Liver (tissue), 9 donors: Measurements from ENCODE around the gene KCNIP4. TPM values are rescaled to one million over a fixed set of nuclear protein-coding genes. Genes with fewer than 3 reads are reported as not detected.

Experiments
- DNase-seq: peaks from one replicate; pipeline ENCODE4 v3.0.0-alpha.2; 2017; ENCODE audit warnings: low spot score
- H3K27ac ChIP-seq, 2 donors: one replicate each; pipeline ENCODE4 v1.7.0; 2013; ENCODE audit warnings: inconsistent platforms in 2 of 2, low read length in 2 of 2, control low read depth in 1 of 2, low read depth in 1 of 2, mild to moderate bottlenecking in 1 of 2
- H3K27me3 ChIP-seq, 4 donors: one replicate each; pipeline versions ENCODE4 v1.6.1 to v1.7.0; 2013; ENCODE audit warnings: low read length in 3 of 4, inconsistent platforms in 1 of 4, mild to moderate bottlenecking in 1 of 4, moderate library complexity in 1 of 4; ENCODE audit not compliant: control insufficient read depth in 4 of 4, insufficient read depth in 4 of 4
- H3K36me3 ChIP-seq, 4 donors: one replicate each; pipeline versions ENCODE4 v1.6.1 to v1.7.0; 2013; ENCODE audit warnings: low read length in 3 of 4, mild to moderate bottlenecking in 3 of 4, low read depth in 1 of 4, moderate library complexity in 1 of 4; ENCODE audit not compliant: control insufficient read depth in 4 of 4, insufficient read depth in 3 of 4
- H3K4me1 ChIP-seq, 4 donors: one replicate each; pipeline versions ENCODE4 v1.6.1 to v1.7.0; 2013; ENCODE audit warnings: low read length in 3 of 4, mild to moderate bottlenecking in 3 of 4, moderate library complexity in 1 of 4; ENCODE audit not compliant: control insufficient read depth in 4 of 4, insufficient read depth in 4 of 4
- H3K4me3 ChIP-seq, 3 donors: one replicate each; pipeline versions ENCODE4 v1.6.1 to v1.7.0; 2013; ENCODE audit warnings: low read length in 3 of 3, control low read depth in 1 of 3, low read depth in 1 of 3, mild to moderate bottlenecking in 1 of 3
- H3K9ac ChIP-seq, 2 donors: one replicate each; pipeline ENCODE4 v1.7.0; 2013; ENCODE audit warnings: low read length in 2 of 2, mild to moderate bottlenecking in 2 of 2, moderate library complexity in 2 of 2, control low read depth in 1 of 2, low read depth in 1 of 2
- H3K9me3 ChIP-seq, 4 donors: one replicate each; pipeline versions ENCODE4 v1.6.1 to v1.7.0; 2013; ENCODE audit warnings: low read length in 3 of 4; ENCODE audit not compliant: control insufficient read depth in 4 of 4
- CTCF ChIP-seq: fragments of 150-350 bp; IDR thresholded peaks from 2 replicates; pipeline ENCODE4 v1.5.1; 2017; ENCODE audit warnings: improper control_type of control experiment, low read depth, low read length; ENCODE audit not compliant: missing input control
- EGR1 ChIP-seq, 2 donors: IDR thresholded peaks; 2 replicates each; pipeline ENCODE4 v1.6.1; 2016 to 2018; ENCODE audit warnings: antibody characterized with exemption in 2 of 2, low read depth in 2 of 2
- HNF4A ChIP-seq, 2 donors: conservative IDR thresholded peaks; 2 replicates each; pipeline ENCODE4 v1.6.1; 2016; ENCODE audit warnings: antibody characterized with exemption in 2 of 2, mild to moderate bottlenecking in 2 of 2
- HNF4G ChIP-seq: IDR thresholded peaks from 2 replicates; pipeline ENCODE4 v1.6.1; 2016; ENCODE audit warnings: antibody characterized with exemption
- NR2F2 ChIP-seq: IDR thresholded peaks from 2 replicates; pipeline ENCODE4 v1.6.1; 2016; ENCODE audit warnings: antibody characterized with exemption
- RAD21 ChIP-seq, 2 donors: IDR thresholded peaks; 2 replicates each; pipeline ENCODE4 v1.6.1; 2016; ENCODE audit warnings: antibody characterized with exemption in 2 of 2, mild to moderate bottlenecking in 2 of 2
- RXRA ChIP-seq, 2 donors: IDR thresholded peaks; 2 replicates each; pipeline ENCODE4 v1.6.1; 2017 to 2018; ENCODE audit warnings: antibody characterized with exemption in 2 of 2, mild to moderate bottlenecking in 1 of 2
- SP1 ChIP-seq: IDR thresholded peaks from 2 replicates; pipeline ENCODE4 v1.6.1; 2018; ENCODE audit warnings: antibody characterized with exemption, mild to moderate bottlenecking
- TAF1 ChIP-seq: conservative IDR thresholded peaks from 2 replicates; pipeline ENCODE4 v1.6.1; 2016; ENCODE audit warnings: antibody characterized with exemption, mild to moderate bottlenecking
- WGBS: extraction: QIAGEN DNeasy Blood & Tissue Kit; methylation state at CpG from one replicate; pipeline ENCODE4 v1.1.7; 2013; 5-methylcytosine and 5-hydroxymethylcytosine counted together
- polyA plus RNA-seq, 2 donors: library from polyadenylated mRNA; stranded (reverse) in 1 of 2; unstranded in 1 of 2; fragments of 200-250 nt in 1 of 2; fragments of >200 nt in 1 of 2; fragmentation: Nextera tagmentation in 1 of 2; extraction: Ambion mirVana in 1 of 2; gene quantifications; one replicate each; pipeline versions ENCODE4 v1.2.1 to v1.2.3, GENCODE V29; 2013 to 2015
- total RNA-seq, 2 donors: library from RNA; depleted of rRNA; stranded (reverse); fragments of >200 nt; gene quantifications; one replicate each; pipeline ENCODE4 v1.2.3, GENCODE V29; 2014
- TF ChIP-seq, protein P1 (sequence below): IDR thresholded peaks from 2 replicates; pipeline ENCODE4 v1.6.1; 2016; ENCODE audit warnings: antibody characterized with exemption
- TF ChIP-seq, protein P2 (sequence below): IDR thresholded peaks from 2 replicates; pipeline ENCODE4 v1.6.1; 2016; ENCODE audit warnings: antibody characterized with exemption
- TF ChIP-seq, protein P3 (sequence below): IDR thresholded peaks from 2 replicates; pipeline ENCODE4 v1.6.1; 2016; ENCODE audit warnings: antibody characterized with exemption, mild to moderate bottlenecking
- donor health status: healthy.
- donor health status: healthy.
- donor health status: healthy.
- donor health status: healthy.
- donor health status: healthy.

KCNIP4 gene
- total and polyA plus RNA-seq, 4 donors: 0.08 to 0.14 TPM; not detected in 2

DNA sequence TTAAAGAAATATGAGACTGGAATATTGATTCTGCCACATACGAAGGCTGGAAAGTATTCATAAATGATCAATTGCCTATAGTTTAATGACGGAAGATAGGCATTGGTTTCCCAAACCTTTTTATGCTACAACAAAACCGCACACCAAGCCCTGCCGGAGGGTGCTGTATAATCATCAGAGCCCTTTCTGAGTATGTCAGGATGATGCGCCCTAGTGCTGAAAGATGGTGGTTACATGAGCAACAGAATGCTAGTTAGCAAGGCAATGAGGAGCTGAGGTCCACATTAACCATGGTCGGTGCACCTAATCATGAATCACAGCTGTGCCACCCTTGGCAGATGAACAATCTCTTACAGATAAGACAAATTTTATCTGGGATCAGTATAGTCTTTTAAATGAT is 757.3 kb downstream of the KCNIP4 start:
- TF ChIP-seq HNF4G (no peak), RXRA (IDR thresholded peaks at IDR 0.05) (no peak), NR2F2 (no peak), TAF1 (no peak), HNF4A (conservative IDR thresholded peaks at IDR 0.05) (no peak), SP1 (no peak), CTCF (no peak)
- TF ChIP-seq, protein P1, sequence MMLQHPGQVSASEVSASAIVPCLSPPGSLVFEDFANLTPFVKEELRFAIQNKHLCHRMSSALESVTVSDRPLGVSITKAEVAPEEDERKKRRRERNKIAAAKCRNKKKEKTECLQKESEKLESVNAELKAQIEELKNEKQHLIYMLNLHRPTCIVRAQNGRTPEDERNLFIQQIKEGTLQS: no peak
- TF ChIP-seq, protein P2, sequence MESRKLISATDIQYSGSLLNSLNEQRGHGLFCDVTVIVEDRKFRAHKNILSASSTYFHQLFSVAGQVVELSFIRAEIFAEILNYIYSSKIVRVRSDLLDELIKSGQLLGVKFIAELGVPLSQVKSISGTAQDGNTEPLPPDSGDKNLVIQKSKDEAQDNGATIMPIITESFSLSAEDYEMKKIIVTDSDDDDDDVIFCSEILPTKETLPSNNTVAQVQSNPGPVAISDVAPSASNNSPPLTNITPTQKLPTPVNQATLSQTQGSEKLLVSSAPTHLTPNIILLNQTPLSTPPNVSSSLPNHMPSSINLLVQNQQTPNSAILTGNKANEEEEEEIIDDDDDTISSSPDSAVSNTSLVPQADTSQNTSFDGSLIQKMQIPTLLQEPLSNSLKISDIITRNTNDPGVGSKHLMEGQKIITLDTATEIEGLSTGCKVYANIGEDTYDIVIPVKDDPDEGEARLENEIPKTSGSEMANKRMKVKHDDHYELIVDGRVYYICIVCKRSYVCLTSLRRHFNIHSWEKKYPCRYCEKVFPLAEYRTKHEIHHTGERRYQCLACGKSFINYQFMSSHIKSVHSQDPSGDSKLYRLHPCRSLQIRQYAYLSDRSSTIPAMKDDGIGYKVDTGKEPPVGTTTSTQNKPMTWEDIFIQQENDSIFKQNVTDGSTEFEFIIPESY: no peak
- TF ChIP-seq, protein P3, sequence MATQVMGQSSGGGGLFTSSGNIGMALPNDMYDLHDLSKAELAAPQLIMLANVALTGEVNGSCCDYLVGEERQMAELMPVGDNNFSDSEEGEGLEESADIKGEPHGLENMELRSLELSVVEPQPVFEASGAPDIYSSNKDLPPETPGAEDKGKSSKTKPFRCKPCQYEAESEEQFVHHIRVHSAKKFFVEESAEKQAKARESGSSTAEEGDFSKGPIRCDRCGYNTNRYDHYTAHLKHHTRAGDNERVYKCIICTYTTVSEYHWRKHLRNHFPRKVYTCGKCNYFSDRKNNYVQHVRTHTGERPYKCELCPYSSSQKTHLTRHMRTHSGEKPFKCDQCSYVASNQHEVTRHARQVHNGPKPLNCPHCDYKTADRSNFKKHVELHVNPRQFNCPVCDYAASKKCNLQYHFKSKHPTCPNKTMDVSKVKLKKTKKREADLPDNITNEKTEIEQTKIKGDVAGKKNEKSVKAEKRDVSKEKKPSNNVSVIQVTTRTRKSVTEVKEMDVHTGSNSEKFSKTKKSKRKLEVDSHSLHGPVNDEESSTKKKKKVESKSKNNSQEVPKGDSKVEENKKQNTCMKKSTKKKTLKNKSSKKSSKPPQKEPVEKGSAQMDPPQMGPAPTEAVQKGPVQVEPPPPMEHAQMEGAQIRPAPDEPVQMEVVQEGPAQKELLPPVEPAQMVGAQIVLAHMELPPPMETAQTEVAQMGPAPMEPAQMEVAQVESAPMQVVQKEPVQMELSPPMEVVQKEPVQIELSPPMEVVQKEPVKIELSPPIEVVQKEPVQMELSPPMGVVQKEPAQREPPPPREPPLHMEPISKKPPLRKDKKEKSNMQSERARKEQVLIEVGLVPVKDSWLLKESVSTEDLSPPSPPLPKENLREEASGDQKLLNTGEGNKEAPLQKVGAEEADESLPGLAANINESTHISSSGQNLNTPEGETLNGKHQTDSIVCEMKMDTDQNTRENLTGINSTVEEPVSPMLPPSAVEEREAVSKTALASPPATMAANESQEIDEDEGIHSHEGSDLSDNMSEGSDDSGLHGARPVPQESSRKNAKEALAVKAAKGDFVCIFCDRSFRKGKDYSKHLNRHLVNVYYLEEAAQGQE: no peak

GRCh38 chr4:21184788-21185187 is 763.8 kb downstream of the KCNIP4 start:
- no peaks in the 10 kb centered on the region for H3K27me3 ChIP-seq
- no peak overlapping the region for H3K9ac ChIP-seq
- 41% methylated on average over 2 of the region's 2 CpGs for WGBS
- no peaks in the 10 kb centered on the region for H3K9me3 ChIP-seq
- no peak for DNase-seq
- H3K36me3 ChIP-seq: no peaks in the 10 kb centered on the region
- no peaks in the 10 kb centered on the region for H3K4me1 ChIP-seq
- no peak overlapping the region for H3K4me3 ChIP-seq
- TF ChIP-seq RAD21 (IDR thresholded peaks at IDR 0.05) (peak; percentile 58 to 63), EGR1 (IDR thresholded peaks at IDR 0.05; ENCODE audit: low read depth in 2 of 2) (no peak), CTCF (peak; percentile 24)
- no peak overlapping the region for H3K27ac ChIP-seq

More for the DNA sequence above, 757.3 kb downstream of the KCNIP4 start:
- no peaks in the 10 kb centered on the region for H3K4me1 ChIP-seq
- no peaks in the 10 kb centered on the region for H3K27me3 ChIP-seq
- no peaks in the 10 kb centered on the region for H3K36me3 ChIP-seq
- 74% methylated on average over 6 of the region's 6 CpGs for WGBS
- no peak for DNase-seq
- H3K4me3 ChIP-seq: no peak overlapping the region
- H3K9me3 ChIP-seq: no peaks in the 10 kb centered on the region
- H3K9ac ChIP-seq: no peak overlapping the region
- H3K27ac ChIP-seq: no peak overlapping the region
